ENCODE measurements around the gene FBXW4.
"Not testable (repeated sequence)": the region's sequence is repeated elsewhere in the genome, so short reads cannot be mapped to it uniquely, and the experiment has no call there.

FBXW4 gene

DNA sequence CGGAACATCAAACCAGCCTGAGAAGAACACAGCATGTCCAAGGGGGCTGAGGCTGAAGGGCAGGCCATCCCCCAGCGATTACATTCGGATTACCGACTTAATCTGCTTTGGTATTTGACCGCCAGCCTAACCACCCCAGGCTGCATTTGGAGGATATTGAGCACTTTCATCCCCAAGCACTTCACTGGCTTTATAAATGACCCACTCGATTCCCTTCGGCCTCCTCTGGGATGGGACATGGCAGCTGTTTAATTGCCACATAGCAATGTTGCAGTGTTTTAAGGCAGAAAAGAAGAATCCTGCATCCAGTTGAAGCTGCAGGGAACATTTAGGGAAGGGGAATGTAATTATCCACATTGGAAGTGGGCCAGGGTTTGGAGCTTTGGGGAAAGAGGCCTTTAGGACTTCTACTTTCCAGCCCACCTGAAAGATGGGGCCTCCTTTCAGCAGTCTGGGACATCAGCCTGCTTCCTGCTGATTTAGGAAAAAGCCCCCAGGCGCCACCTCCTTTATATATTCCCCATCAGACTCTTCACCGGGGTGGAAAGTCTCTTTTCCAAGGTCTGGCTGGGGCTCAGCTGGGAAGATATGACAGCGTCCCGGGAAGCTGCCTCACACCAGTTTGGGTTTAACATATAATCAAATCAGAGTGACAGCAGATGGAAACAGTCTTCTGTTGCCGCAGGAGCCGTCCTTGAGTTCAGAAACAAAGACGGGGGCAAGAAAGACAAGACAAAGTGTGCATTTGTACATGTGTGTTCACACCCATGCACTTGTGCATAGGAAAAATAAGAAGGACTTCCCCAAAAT, 97.7 kb downstream of the FBXW4 start:
- TF ChIP-seq CTCF (IDR thresholded peaks at IDR 0.05; ENCODE audit: low read depth, low read length), result no peak
- no peak for DNase-seq (ENCODE audit: extremely low read depth, low read depth)

DNA sequence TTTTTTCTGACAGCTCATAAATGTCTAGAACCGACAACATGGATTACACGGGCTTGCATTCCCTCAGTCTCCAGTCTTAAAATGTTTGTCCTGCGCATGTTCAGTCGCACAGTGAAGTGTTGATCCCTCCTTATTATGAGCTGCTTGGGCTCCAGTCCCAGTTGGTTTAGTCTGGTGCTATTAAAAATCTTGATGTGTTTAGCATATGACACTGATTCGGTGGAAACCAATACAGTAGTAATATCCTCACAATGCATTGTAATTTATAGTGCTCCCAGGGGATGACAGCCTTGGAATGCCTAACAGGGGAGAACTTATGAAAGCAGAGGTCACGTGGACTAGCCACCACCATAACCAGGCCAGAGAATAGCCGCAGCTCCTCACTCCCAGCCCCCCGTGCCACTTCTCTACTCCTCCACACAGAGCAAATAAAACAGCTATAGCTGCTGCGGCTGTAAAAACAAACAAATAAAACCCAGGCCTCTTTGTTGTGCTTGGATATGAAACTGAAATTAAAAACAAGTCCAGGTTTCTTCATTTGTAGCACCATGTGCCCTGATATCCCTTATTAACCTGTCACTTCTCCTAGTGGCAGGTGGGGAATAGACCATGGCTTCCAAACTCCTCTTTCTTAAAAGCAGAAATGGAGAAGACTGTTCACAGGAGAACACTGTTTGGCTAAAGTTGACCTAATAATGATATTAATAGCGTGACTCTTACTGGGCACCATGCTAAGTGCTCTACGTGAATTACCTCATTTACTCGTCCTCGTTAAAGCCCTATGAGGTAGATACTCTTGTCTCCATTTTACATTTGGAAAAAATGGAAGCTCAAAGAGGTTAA, 99.2 kb downstream of the FBXW4 start:
- DNase-seq (ENCODE audit: extremely low read depth, low read depth), result no peak

DNA sequence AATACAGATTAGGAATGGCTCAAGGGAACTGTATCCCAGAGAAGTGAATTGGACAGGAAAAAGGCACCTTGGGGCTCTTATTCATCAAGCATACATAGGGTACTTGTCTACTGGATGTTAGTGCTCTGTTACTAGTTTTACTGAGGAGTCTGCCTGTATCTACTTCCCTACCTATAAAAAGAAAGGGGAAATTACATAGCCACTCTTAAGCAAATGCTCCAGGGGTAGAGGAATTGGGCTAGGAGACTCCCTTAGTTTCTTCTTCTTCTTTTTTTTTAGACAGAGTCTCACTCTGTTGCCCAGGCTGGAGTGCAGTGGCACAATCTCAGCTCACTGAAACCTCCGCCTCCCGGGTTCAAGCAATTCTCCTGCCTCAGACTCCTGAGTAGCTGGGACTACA, 101.6 kb downstream of the FBXW4 start:
- DNase-seq (ENCODE audit: extremely low read depth, low read depth), result not testable (repeated sequence)

More for the DNA sequence above, 99.2 kb downstream of the FBXW4 start:
- TF ChIP-seq CTCF (IDR thresholded peaks at IDR 0.05; ENCODE audit: low read depth, low read length), result no peak

GRCh38 chr10:101588879-101589278, 106.1 kb downstream of the FBXW4 start:
- TF ChIP-seq CTCF (IDR thresholded peaks at IDR 0.05; ENCODE audit: low read depth, low read length), result no peak
- no peak for DNase-seq (ENCODE audit: extremely low read depth, low read depth)

GRCh38 chr10:101587725-101588653, 107.0 kb downstream of the FBXW4 start, which contains the start of the genes DPCD and POLL:
Gene DPCD (plus strand): TSS chr10:101588321. CDS start chr10:101588337, 16 bp downstream.
Gene POLL (minus strand): TSS chr10:101588257. CDS start chr10:101587360, 897 bp downstream.
- TF ChIP-seq CTCF (IDR thresholded peaks at IDR 0.05; ENCODE audit: low read depth, low read length), result no peak
- peak; percentile 87 for DNase-seq (ENCODE audit: extremely low read depth, low read depth)

GRCh38 chr10:101585841-101586240, 109.1 kb downstream of the FBXW4 start:
- no peak for DNase-seq (ENCODE audit: extremely low read depth, low read depth)
- no peak for TF ChIP-seq CTCF (IDR thresholded peaks at IDR 0.05; ENCODE audit: low read depth, low read length)

All from AG09319 (cell line).